Stomach (tissue), 9 donors: ENCODE measurements around the gene IWS1. TPM values are rescaled to one million over a fixed set of nuclear protein-coding genes. Genes with fewer than 3 reads are reported as not detected.

ENCODE experiments used
- DNase-seq, 2 donors: peaks; one replicate each; pipeline versions ENCODE4 v3.0.0 to v3.0.0-alpha.2; 2013 to 2019
- H3K27ac ChIP-seq, 5 donors: fragments of 200-600 bp in 4 of 5; sonication (generic) in 4 of 5; one replicate each; pipeline ENCODE4 v1.5.1; 2013 to 2019; ENCODE audit warnings: mild to moderate bottlenecking in 1 of 5, moderate library complexity in 1 of 5
- H3K27me3 ChIP-seq, 3 donors: fragments of 200-600 bp; sonication (generic); one replicate each; pipeline ENCODE4 v1.5.1; 2017 to 2019; ENCODE audit warnings: mixed run types in 1 of 3
- H3K36me3 ChIP-seq, 4 donors: fragments of 200-600 bp; sonication (generic); 1 replicate in 3 of 4; 2 replicates in 1 of 4; pipeline ENCODE4 v1.5.1; 2016 to 2019
- H3K4me1 ChIP-seq, 4 donors: fragments of 200-600 bp; sonication (generic); one replicate each; pipeline ENCODE4 v1.5.1; 2016 to 2019
- H3K4me3 ChIP-seq, 4 donors: fragments of 200-600 bp; sonication (generic) in 3 of 4; one replicate each; pipeline ENCODE4 v1.5.1; 2016 to 2019; ENCODE audit warnings: mild to moderate bottlenecking in 1 of 4
- H3K9me3 ChIP-seq, 4 donors: fragments of 200-600 bp; sonication (generic); one replicate each; pipeline ENCODE4 v1.5.1; 2016 to 2019
- EP300 ChIP-seq: sonication (generic); formaldehyde crosslinking; IDR thresholded peaks from one replicate; pipeline ENCODE4 v1.6.1; 2017; ENCODE audit warnings: antibody characterized with exemption
- POLR2A ChIP-seq, 4 donors: fragments of 450-650 bp; IDR thresholded peaks; one replicate each; pipeline ENCODE4 v1.6.1; 2016; ENCODE audit warnings: antibody characterized with exemption in 4 of 4, control low read depth in 2 of 4, mild to moderate bottlenecking in 1 of 4, moderate library complexity in 1 of 4
- POLR2AphosphoS5 ChIP-seq, 3 donors: sonication (generic); formaldehyde crosslinking; IDR thresholded peaks; one replicate each; pipeline ENCODE4 v1.6.1; 2016; ENCODE audit warnings: antibody characterized with exemption in 3 of 3
- WGBS, 5 donors: extraction: QIAGEN DNeasy Blood & Tissue Kit in 3 of 5; methylation state at CpG; one replicate each; pipeline versions ENCODE4 v1.1.5 to v1.1.7; 2013 to 2018; 5-methylcytosine and 5-hydroxymethylcytosine counted together
- intact Hi-C: fragments of 100-400 bp; cut with DNase I; formaldehyde crosslinking; loops from one replicate; pipeline ENCODE4 v1.15.1; 2023; ENCODE audit warnings: low total_unique reads
- polyA plus RNA-seq, 3 donors: library from polyadenylated mRNA; stranded (reverse); fragments of 200-250 nt; gene quantifications; one replicate each; pipeline ENCODE4 v1.2.3, GENCODE V29; 2013
- total RNA-seq, 5 donors: library from RNA; depleted of rRNA; stranded (reverse); fragments of >200 nt; gene quantifications; one replicate each; pipeline versions ENCODE4 v1.1.0 to v1.2.3, GENCODE V29; 2014 to 2016
- TF ChIP-seq, protein P1 (sequence below), 7 experiments: fragments of 450-650 bp in 4 of 7; fragments of 200-600 bp in 3 of 7; sonication (generic) in 3 of 7; IDR thresholded peaks; one replicate each; pipeline ENCODE4 v1.5.1; 2016 to 2019; ENCODE audit warnings: antibody characterized with exemption in 7 of 7, control low read depth in 2 of 7, mild to moderate bottlenecking in 1 of 7
- donor health status: healthy with polysubstance abuse.
- donor health status: Bipolar disorder and iron deficiency.
- donor health status: healthy.

The IWS1 gene
- total and polyA plus RNA-seq, 8 donors: 18.7 to 145 (median 36.4) TPM

DNA sequence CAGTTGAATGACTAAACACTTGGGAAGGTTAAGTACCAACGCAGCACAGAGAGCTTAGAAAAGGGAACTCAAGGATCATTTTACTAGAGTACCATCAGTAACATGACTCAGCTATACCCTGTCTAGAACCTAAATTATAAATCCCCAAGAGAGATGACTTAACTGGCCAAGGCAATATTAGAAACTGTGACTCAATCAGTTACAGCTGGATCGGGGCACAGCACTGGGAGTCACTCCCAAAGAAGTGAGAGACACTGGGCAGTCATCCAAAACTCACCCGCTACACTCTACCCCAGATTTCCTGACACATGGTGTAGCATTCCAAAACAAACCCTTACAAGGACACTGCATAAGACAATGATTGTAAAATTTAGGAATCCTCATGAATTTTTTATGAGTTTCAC is 17.7 kb downstream of the IWS1 start:
- peak; percentile 53 to 56 for DNase-seq
- Histone ChIP-seq H3K27ac (peak overlapping the region in 4 of 5 donors; percentile 30 to 67 (median 42)), H3K4me1 (peaks cover 11 to 48% (median 25%) of the 10 kb centered on the region in 4 donors), H3K27me3 (no peaks in the 10 kb centered on the region), H3K9me3 (no peaks in the 10 kb centered on the region), H3K4me3 (no peak overlapping the region), H3K36me3 (peaks cover 11 to 23% (median 20%) of the 10 kb centered on the region in 4 donors)
- WGBS, 5 donors: 12 to 21% (median 17%) methylated on average over 3 of the region's 3 CpGs
- intact Hi-C loops: no loop called here
- peak in 1 of 3 donors; percentile 53 for TF ChIP-seq POLR2AphosphoS5 (IDR thresholded peaks at IDR 0.05)
- TF ChIP-seq, protein P1, sequence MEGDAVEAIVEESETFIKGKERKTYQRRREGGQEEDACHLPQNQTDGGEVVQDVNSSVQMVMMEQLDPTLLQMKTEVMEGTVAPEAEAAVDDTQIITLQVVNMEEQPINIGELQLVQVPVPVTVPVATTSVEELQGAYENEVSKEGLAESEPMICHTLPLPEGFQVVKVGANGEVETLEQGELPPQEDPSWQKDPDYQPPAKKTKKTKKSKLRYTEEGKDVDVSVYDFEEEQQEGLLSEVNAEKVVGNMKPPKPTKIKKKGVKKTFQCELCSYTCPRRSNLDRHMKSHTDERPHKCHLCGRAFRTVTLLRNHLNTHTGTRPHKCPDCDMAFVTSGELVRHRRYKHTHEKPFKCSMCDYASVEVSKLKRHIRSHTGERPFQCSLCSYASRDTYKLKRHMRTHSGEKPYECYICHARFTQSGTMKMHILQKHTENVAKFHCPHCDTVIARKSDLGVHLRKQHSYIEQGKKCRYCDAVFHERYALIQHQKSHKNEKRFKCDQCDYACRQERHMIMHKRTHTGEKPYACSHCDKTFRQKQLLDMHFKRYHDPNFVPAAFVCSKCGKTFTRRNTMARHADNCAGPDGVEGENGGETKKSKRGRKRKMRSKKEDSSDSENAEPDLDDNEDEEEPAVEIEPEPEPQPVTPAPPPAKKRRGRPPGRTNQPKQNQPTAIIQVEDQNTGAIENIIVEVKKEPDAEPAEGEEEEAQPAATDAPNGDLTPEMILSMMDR (IDR thresholded peaks at IDR 0.05): no peak

DNA sequence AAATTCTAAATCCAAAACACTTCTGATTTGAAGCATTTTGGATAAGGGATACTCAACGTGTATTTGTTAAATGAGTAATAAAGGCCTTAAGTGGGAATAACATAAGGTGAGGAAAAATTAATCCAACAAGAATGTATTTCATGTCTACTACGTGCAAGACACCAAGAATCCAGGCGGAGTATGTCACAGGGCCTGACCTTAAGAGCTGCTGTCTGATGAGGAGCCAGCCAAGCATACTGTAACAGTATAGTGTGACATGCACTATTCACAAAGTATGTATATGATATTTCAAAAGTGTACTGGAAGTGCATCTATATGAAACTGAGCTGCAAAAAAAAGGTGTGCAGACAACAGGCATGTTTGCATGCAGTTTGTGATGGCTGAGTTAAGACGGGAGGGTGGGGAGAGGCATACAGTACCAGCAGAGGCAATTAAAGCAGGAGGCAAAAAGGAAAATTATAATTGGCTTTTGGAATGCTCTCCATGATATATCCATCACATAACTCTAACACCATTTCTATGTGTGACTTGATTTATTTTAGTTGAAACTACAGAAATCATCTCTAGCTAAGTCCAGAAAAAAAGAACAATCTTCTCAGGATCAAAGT is 18.2 kb downstream of the IWS1 start:
- Histone ChIP-seq H3K9me3 (no peaks in the 10 kb centered on the region), H3K4me3 (no peak overlapping the region), H3K27me3 (no peaks in the 10 kb centered on the region), H3K36me3 (peaks cover 14 to 27% (median 25%) of the 10 kb centered on the region in 4 donors), H3K4me1 (peaks cover 11 to 45% (median 25%) of the 10 kb centered on the region in 4 donors), H3K27ac (peak overlapping the region in 4 of 5 donors; percentile 30 to 67 (median 42))
- no peak for DNase-seq
- intact Hi-C loops: no loop called here
- 76 to 87% (median 86%) methylated on average over 4 of the region's 4 CpGs for WGBS, 5 donors
- TF ChIP-seq EP300 (no peak), POLR2AphosphoS5 (IDR thresholded peaks at IDR 0.05) (no peak), POLR2A (IDR thresholded peaks at IDR 0.05) (no peak)
- TF ChIP-seq, protein P1 (IDR thresholded peaks at IDR 0.05): no peak

DNA sequence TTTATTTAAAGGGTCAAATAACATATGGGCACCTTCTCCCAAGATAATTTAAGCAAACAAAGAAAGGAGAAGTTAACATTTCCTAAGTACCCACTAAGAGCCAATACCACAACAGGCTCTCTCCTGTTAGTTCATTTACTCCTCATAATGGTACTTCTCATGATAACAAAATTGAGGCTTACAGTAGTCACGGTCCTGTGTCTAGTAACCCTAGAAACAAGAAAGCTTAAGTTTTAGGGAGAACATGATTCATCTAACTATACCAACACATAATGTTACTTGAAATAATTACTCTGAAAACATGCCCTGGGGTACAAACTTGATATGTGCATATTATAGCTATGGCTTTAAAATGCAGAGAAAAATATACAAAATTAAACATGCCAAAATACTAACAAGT is 19.8 kb downstream of the IWS1 start:
- no peak overlapping the region for H3K27ac ChIP-seq
- intact Hi-C loops: no loop called here
- DNase-seq: no peak
- H3K27me3 ChIP-seq: no peaks in the 10 kb centered on the region
- H3K36me3 ChIP-seq: peaks cover 25 to 43% (median 41%) of the 10 kb centered on the region in 4 donors
- 48 to 85% (median 57%) methylated on average over 1 of the region's 1 CpG for WGBS, 5 donors
- H3K9me3 ChIP-seq: no peaks in the 10 kb centered on the region
- no peak for TF ChIP-seq POLR2A (IDR thresholded peaks at IDR 0.05)
- TF ChIP-seq, protein P1 (IDR thresholded peaks at IDR 0.05): no peak
- TF ChIP-seq POLR2AphosphoS5 (IDR thresholded peaks at IDR 0.05): no peak
- TF ChIP-seq EP300: no peak
- H3K4me3 ChIP-seq: no peak overlapping the region
- peaks cover 11 to 42% (median 21%) of the 10 kb centered on the region in 4 donors for H3K4me1 ChIP-seq

DNA sequence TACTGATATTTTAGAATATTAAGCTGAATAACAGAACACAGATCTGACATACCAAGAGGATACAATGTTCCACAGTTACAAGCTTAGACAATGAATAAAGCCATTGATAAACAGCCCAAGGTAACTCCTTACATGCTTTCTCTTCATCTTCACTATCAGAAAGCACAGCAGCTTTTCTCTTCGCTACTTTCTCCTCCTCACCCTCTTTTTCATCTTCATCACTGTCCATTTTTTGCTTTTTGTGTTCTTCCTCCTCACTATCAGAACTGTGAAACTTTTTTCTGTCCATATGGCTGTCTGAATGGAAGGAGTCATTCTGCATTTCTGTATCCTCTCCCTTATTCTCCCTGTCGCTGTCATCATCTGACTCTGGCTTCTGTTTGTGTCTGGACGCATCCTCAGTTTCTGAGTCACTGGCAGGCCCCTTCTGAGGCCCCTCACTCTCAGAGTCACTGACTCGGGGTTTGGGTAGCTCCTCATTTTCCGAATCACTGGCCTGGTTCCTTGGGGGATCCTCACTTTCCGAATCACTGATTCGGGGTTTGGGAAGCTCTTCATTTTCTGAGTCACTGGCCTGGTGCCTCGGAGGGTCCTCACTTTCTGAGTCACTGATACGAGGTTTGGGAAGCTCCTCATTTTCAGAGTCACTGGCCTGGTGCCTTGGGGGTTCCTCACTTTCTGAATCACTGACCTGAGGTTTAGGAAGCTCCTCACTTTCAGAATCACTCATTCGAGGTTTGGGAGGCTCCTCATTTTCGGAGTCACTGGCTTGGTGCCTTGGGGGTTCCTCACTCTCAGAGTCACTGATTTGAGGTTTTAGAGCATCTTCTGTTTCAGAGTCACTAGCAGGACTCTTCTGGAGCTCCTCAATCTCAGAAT is 21.5 kb downstream of the IWS1 start:
- Histone ChIP-seq H3K27me3 (no peaks in the 10 kb centered on the region), H3K36me3 (peaks cover 30 to 60% (median 58%) of the 10 kb centered on the region in 4 donors), H3K9me3 (no peaks in the 10 kb centered on the region), H3K4me1 (peaks cover 11 to 39% (median 21%) of the 10 kb centered on the region in 4 donors), H3K27ac (no peak overlapping the region), H3K4me3 (no peak overlapping the region)
- intact Hi-C loops: no loop called here
- 85 to 93% (median 93%) methylated on average over 11 of the region's 11 CpGs for whole genome bisulfite sequencing, 5 donors
- TF ChIP-seq POLR2AphosphoS5 (IDR thresholded peaks at IDR 0.05): no peak
- no peak for TF ChIP-seq POLR2A (IDR thresholded peaks at IDR 0.05)
- TF ChIP-seq EP300: no peak
- TF ChIP-seq, protein P1 (IDR thresholded peaks at IDR 0.05): no peak
- no peak for DNase-seq
